Measurements from ENCODE around the gene GALM.
"Not testable (repeated sequence)": the region's sequence is repeated elsewhere in the genome, so short reads cannot be mapped to it uniquely, and the experiment has no call there.

The GALM gene

GRCh38 chr2:38665854-38666555, at the start of gene GALM:
TSS of gene GALM (plus strand) at chr2:38666114. CDS start at chr2:38666162, 48 bp downstream.
- DNase-seq, result peak; percentile 89

- no peak for DNase-seq
Measured at GRCh38 chr2:38617301-38617700, 48.6 kb upstream of the GALM start.

DNA sequence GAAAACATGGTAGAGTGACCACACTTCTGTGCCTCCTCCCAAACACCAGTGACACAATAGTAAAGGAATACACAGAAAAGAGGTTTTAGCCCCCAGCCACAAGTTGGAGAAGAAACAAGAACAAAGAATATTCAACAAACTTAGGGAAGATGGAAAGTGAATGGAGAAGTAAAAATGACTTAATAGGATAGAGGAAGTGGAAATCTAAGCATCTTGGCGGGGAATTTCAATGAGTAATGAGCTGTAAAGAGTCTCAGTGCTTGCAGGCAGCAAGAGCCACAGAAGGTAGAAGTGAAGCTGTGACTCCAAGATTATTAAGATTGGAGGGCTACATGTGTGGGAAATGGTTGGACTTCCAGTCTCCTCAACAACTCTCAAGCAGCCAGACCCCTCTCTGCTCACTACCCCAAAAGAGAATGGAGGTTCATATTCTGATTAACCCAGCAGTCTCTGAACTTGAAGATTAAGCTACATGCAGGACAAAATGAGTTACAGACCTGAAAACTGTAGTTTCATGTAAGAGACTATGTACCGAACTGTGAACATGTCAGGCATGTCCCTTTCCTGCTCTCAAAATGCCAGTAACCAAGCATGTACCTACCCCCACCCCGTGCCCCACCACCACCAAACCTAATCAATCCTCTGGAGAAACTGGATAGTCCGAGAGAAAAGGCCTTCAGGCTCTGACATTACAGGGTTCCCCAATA, 46.3 kb upstream of the GALM start:
- DNase-seq, result no peak

- no peak for DNase-seq
Measured at GRCh38 chr2:38620282-38620977, 45.5 kb upstream of the GALM start.

GRCh38 chr2:38621018-38621417, 44.9 kb upstream of the GALM start:
- DNase-seq, result no peak

- DNase-seq, result no peak
Measured at GRCh38 chr2:38622210-38622609, 43.7 kb upstream of the GALM start.

GRCh38 chr2:38626326-38627035, 39.4 kb upstream of the GALM start:
- peak; percentile 66 for DNase-seq

- DNase-seq, result no peak
Measured at GRCh38 chr2:38627391-38627790, 38.5 kb upstream of the GALM start.

DNA sequence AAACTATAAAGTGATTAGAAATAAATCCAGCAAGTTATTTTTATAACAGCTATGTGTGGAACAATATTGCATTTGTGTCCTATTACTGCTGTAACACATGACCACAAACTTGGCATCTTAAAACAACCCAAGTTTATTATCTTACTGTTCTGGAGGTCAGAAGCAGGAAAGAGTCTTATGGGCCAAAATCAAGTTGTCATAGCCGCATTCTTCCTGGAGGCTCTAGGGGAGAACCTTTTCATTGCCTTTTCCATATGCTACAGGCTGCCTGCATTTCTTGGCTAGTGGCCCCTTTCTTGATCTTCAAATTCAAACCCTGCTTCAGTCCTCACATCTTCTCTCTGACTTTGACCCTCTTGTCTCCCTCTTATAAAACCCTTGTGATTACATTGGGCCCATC, 36.2 kb upstream of the GALM start:
- DNase-seq, result no peak

- no peak for DNase-seq
Measured at GRCh38 chr2:38631976-38632375, 33.9 kb upstream of the GALM start.

- no peak for DNase-seq
Measured at GRCh38 chr2:38632980-38633379, 32.9 kb upstream of the GALM start.

DNA sequence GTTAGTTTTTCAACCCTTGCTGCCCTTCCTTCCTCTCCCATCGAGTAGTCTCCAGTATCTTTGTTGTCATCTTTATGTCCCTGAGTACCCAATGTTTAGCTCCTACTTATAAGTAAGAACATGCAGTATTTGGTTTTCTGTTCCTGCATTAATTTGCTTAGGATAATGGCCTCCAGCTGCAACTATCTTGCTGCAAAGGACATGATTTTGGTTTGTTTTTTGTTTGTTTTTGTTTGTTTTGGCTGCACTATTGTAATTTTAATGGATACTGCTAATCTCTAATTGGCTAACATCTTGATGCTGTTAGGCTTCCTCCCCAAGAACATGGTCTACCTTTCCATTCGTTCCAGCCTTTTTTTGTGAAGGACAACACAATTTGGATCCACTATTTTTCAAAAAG, 32.0 kb upstream of the GALM start:
- no peak for DNase-seq

DNA sequence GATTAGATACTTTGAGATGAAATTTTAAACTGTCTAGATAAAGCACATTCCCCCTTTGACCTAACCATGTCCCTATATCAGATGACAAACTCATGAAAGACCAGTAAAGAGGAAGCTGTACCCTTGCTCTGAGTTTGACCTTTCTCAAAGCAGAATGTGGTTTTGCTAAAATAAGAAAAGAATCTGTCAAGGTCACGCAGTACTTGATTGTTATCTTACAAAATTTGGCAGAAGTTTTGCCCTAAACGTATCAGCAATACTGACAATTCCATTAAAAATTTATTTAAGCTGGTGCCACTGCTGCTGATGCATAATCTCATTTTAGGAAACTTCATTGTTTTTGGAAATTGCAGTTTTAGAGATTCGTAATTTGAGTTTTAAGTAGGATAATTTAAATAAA, 31.2 kb upstream of the GALM start:
- no peak for DNase-seq

GRCh38 chr2:38635139-38635538, 30.8 kb upstream of the GALM start:
- DNase-seq, result no peak

DNA sequence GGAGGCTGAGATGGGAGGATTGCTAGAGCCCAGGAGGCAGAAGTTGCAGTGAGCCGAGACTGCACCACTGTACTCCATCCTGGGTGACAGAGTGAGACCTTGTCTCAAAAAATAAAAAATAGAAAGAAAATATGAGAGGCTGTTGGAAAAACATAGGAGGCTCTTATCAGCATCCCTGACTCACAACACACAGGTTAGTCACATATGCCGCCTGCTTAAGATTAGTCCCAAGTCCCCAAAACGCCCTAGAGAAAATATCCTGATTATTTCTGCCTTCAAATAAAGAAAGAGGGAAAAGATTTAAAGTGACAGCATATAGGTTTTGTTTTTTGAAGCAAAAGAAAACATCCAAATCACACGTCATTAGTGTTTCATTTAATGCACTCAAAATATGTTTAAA, 29.8 kb upstream of the GALM start:
- no peak for DNase-seq

DNA sequence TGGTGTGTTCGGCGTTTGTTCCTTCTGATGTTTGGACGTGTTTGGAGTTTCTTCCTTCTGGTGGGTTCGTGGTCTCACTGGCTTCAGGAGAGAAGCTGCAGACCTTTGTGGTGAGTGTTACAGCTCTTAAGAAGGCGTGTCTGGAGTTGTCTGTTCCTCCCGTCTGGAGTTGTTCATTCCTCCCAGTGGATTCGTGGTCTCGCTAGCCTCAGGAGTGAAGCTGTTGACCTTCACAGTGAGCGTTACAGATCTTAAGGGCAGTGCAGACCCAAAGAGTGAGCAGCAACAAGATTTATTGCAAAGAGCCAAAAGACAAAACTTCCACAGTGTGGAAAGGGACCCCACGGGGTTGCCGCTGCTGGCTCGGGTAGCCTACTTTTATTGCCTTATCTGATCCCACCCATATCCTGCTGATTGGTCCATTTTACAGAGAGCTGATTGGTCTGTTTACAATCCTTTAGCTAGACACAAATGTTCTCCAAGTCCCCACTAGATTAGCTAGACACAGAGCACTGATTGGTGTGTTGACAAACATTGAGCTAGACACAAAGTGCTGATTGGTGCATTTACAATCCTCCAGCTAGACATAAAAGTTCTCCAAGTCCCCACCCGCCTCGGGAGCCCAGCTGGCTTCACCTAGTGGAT, 23.4 kb upstream of the GALM start:
- not testable (repeated sequence) for DNase-seq

DNA sequence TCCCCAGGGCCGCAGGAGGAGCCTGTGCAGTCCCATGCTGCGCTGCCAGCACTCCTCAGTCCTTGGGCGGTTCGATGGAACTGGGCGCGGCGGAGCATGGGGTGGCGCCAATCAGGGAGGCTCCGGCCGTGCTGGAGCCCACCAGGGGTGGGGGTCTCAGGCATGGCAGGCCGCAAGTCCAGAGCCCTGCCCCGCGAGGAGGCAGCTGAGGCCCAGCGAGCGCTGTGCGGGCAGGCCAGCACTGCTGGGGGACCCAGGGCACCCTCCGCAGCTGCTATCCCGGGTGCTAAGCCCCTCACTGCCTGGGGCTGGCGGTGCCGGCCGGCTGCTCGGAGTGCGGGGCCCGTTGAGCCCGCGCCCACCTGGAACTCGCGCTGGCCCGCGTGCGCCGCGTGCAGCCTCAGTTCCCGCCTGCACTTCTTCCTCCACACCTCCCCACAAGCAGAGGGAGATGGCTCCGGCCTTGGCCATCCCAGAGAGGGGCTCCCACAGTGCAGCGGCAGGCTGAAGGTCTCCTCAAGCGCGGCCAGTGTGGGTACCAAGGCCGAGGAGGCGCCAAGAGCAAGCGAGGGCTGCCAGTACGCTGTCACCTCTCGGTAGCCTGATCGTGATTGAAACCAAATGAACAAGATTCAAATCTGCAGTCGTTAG, 22.8 kb upstream of the GALM start:
- DNase-seq, result no peak

DNA sequence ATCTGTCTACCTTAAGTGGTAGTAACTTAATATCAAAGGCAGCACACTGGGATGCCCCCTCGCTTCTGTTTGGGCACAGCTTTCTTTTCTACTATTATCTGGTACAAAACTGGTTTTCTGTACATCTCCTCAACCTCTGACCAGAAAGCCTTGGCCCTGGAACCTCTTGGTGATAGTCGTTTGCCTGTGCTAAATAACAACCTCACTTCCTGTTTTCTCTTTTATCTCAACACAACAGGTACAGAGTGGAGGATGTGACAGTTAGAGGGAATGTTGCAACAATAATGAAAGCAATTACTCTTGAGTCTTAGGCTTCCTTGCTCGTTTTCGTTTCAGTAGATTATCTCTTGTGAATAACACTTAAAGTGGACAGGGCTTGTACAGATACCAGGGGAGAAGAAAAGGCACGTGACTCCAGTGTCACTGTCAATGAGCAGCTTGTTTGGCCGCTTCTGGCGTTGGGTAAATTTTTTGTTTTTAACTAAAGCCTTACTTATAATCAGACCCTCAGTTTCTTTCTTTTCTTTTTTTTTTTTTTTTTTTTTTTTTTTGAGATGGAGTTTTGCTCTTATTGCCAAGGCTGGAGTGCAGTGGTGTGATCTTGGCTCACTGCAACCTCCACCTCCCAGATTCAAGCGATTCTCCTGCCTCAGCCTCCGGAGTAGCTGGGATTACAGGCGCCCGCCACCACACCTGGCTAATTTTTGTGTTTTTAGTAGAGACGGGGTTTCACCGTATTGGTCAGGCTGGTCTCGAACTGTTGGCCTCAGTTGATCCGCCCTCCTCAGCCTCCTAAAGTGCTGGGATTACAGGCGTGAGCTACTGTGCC, 22.0 kb upstream of the GALM start:
- DNase-seq, result peak; percentile 62

DNA sequence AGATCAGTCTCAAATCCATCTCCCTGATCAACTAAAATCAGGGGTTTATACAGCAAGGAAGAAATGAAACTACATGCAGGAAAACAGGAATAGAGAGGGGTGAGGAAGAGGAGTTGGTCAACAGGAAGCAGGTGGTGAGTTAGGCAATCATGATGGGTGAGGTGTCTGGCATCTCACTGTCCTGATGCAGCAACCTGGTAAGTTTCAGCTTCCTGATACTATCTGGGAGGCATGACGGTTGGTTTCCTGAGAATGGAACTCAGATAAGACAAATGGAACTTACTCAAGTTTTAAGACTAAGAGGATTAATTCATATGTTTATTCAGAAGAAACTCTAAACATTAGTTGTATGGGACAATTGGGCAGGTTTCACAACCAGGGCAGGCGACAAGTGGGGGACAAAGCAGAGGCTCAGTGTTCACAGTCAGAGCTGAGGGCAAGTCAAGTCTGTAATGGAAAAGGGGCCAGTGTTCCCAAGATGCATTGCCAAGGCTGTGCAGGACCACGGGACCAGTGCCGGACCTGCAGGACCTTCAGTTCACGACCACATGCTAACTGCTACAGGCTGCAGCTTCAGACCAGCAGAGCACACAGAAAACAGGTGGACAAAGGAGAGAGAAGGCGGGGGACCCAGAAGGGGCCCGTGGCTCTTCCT, 17.7 kb upstream of the GALM start:
- DNase-seq, result peak; percentile 69

GRCh38 chr2:38649176-38649728, 16.7 kb upstream of the GALM start:
- DNase-seq, result no peak

DNA sequence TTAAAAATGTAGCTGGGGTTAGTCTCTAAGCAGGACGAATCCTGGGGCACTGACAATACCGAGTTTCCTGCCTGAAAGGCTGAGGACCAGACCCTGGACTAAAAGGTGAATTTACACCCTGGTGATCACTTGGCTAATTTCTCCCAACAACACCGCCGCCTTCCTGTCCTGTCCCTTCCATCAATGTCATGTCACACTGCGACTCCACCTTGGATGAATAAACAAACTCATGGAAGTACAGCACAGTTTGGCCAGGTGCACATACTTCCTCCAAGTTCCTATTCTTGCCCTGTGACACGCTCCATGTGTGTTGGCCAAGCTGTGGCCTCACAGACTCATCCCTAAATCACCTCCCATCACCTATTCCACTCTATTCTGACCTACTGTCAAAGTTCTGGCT, 15.9 kb upstream of the GALM start:
- no peak for DNase-seq
